Smooth muscle cell (in vitro differentiated cells): ENCODE data around the gene SLC12A2. TPM values are rescaled to one million over a fixed set of nuclear protein-coding genes. Genes with fewer than 3 reads are reported as not detected.

ENCODE experiments used
- DNase-seq: peaks from one replicate; lab custom pipeline; 2025; ENCODE audit not compliant: unreplicated experiment; lab: John Stamatoyannopoulos, UW
- H2AFZ ChIP-seq: fragments of 200-600 bp; sonication (generic); 2 replicates; pipeline ENCODE4 v1.6.0; 2016; ENCODE audit warnings: antibody characterized with exemption, low read depth, mild to moderate bottlenecking
- H3F3A ChIP-seq: fragments of 200-600 bp; sonication (generic); 2 replicates; pipeline ENCODE4 v1.6.0; 2017; ENCODE audit warnings: antibody characterized with exemption, low read depth
- H3K27ac ChIP-seq: fragments of 200-600 bp; sonication (generic); 2 replicates; pipeline ENCODE4 v1.5.1; 2016; ENCODE audit warnings: low read depth, mild to moderate bottlenecking
- H3K27me3 ChIP-seq: fragments of 200-600 bp; sonication (generic); 2 replicates; pipeline ENCODE4 v1.6.1; 2016; ENCODE audit warnings: low read depth, mild to moderate bottlenecking
- H3K36me3 ChIP-seq: fragments of 200-600 bp; sonication (generic); 2 replicates; pipeline ENCODE4 v1.5.1; 2016; ENCODE audit warnings: low read depth
- H3K4me1 ChIP-seq: fragments of 200-600 bp; sonication (generic); 2 replicates; pipeline ENCODE4 v1.5.1; 2016; ENCODE audit warnings: low read depth
- H3K4me2 ChIP-seq: fragments of 200-600 bp; sonication (generic); 2 replicates; pipeline ENCODE4 v1.6.0; 2016; ENCODE audit warnings: mild to moderate bottlenecking
- H3K4me3 ChIP-seq: fragments of 200-600 bp; sonication (generic); 2 replicates; pipeline ENCODE4 v1.5.1; 2016; ENCODE audit warnings: mild to moderate bottlenecking
- H3K79me2 ChIP-seq: fragments of 200-600 bp; sonication (generic); 2 replicates; pipeline ENCODE4 v1.6.0; 2016; ENCODE audit warnings: low read depth, mild to moderate bottlenecking
- H3K9ac ChIP-seq: fragments of 200-600 bp; sonication (generic); 2 replicates; pipeline ENCODE4 v1.6.0; 2016; ENCODE audit warnings: low read depth
- H3K9me3 ChIP-seq: fragments of 200-600 bp; sonication (generic); replicated peaks from 2 replicates; pipeline ENCODE4 v1.5.1; 2016; ENCODE audit warnings: low read depth
- H4K20me1 ChIP-seq: fragments of 200-600 bp; sonication (generic); 2 replicates; pipeline ENCODE4 v1.6.0; 2016; ENCODE audit warnings: low read depth
- CTCF ChIP-seq: fragments of 200-600 bp; sonication (generic); IDR thresholded peaks from 2 replicates; pipeline ENCODE4 v1.5.1; 2017; ENCODE audit warnings: borderline replicate concordance, mild to moderate bottlenecking, antibody characterized with exemption; ENCODE audit not compliant: insufficient read depth, poor library complexity, severe bottlenecking
- WGBS: methylation state at CpG from one replicate; pipeline ENCODE4 v1.1.7; 2016; ENCODE audit warnings: low lambda C conversion rate; 5-methylcytosine and 5-hydroxymethylcytosine counted together
- polyA plus RNA-seq: library from polyadenylated mRNA; unstranded; fragments of >200 nt; fragmentation: Nextera tagmentation; extraction: Ambion mirVana; gene quantifications from 2 replicates; pipeline ENCODE4 v1.2.1, GENCODE V29; 2016
- total RNA-seq: library from RNA; depleted of rRNA; stranded (reverse); fragments of >200 nt; gene quantifications from 2 replicates; pipeline ENCODE4 v1.2.3, GENCODE V29; 2014

The SLC12A2 gene
- total and polyA plus RNA-seq, 2 experiments from 2014 or later: 5.5 to 17.2 TPM

DNA sequence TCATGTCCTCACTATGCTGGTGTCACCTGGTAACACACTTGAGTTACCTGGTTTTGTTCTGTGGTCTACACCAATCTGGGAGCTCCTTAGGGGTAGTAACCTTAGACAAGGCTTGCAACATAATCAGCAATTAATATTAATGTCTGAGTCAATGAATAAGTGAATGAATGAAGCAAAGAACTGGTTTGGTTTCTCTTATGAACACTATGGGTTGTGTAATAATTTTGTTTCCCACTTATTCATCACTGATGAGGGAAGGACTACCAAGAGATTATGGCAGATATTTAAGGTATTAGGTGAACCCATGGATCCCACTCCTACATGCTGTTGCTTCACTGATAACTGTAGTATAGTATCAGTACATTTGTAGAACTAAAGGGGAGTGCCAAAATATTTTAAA, 116.0 kb downstream of the SLC12A2 start:
- H2AFZ ChIP-seq: no peak overlapping the region
- H3K27ac ChIP-seq: no peak overlapping the region
- H3F3A ChIP-seq: peaks cover 7% of the 10 kb centered on the region
- H4K20me1 ChIP-seq: no peaks in the 10 kb centered on the region
- no peak for DNase-seq
- peaks cover 7% of the 10 kb centered on the region for H3K27me3 ChIP-seq
- H3K4me2 ChIP-seq: no peak overlapping the region
- no peak overlapping the region for H3K4me3 ChIP-seq
- H3K9ac ChIP-seq: no peak overlapping the region
- no peaks in the 10 kb centered on the region for H3K9me3 ChIP-seq
- no peaks in the 10 kb centered on the region for H3K79me2 ChIP-seq
- no peaks in the 10 kb centered on the region for H3K36me3 ChIP-seq
- TF ChIP-seq CTCF: no peak
- H3K4me1 ChIP-seq: peaks cover 6% of the 10 kb centered on the region

DNA sequence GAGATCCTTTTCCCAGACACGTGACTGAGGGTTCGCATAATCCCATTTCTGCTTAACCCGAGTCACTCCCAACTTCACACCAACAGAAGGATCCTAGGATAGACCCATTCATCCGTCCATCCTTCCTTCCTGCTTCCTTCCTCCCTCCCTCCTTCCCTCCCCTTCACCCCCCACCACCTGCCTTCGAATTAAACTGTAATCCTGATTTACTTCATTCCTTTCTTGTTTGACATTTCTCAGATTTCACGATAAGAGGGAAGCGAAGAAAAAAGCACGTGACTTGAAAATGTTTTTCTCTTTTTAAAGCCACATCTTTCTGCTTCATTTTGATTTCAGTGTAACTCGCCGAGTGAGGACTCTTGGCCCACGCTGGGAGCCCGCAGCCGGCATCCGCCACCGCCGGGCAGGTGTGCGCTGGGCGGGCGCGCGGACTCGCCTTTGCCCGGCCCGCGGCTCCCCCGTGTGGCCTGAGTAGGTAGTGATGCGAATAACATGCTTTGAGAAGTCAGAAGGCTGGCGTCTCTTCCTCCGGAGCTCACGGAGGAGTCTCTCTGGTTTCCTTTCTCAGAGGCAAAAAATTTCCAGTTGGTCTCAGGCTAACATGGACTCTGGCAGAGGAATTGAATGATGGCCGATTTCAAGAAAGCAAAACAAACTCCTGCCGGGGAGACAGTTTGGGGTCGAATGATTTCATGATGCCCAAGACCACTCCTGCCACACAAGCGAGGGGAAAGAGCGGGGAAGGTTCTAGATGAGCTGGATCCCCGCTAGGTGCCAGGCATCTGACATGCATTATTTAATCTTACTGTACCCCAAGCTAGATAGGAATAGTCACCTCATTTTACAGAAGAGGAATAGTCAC, 117.7 kb downstream of the SLC12A2 start:
- Histone ChIP-seq H3K79me2 (no peaks in the 10 kb centered on the region), H3K27me3 (peaks cover 7% of the 10 kb centered on the region), H3K4me3 (peak overlapping the region; percentile 42), H3K9ac (no peak overlapping the region), H4K20me1 (no peaks in the 10 kb centered on the region), H3K4me2 (peak overlapping the region; percentile 81), H3K4me1 (peaks cover 6% of the 10 kb centered on the region), H3K36me3 (no peaks in the 10 kb centered on the region), H3K27ac (no peak overlapping the region), H3K9me3 (no peaks in the 10 kb centered on the region), H2AFZ (no peak overlapping the region), H3F3A (peaks cover 7% of the 10 kb centered on the region)
- DNase-seq: peak; percentile 25
- WGBS: 16% methylated on average over 36 of the region's 36 CpGs
- TF ChIP-seq CTCF: peak; percentile 91

DNA sequence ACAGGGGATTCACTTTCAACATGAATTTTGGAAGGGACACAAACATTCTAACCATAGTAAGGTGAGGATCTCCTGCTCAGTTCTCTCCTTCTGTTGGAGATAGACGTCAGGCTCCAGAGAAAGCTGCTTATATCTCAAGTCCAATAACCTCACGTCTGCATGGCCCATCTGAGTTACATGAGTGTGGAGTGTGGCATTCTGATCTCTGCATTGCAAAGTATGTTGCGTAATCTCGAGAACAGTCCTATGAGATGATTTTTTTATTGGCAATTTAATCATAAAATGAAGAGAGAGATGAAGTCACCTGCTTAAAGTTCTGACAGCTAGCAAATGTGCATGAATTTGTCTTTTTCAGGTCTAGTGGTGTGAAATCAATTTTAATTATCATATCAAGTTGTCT, 118.8 kb downstream of the SLC12A2 start:
- no peaks in the 10 kb centered on the region for H3K9me3 ChIP-seq
- H3K79me2 ChIP-seq: no peaks in the 10 kb centered on the region
- DNase-seq: no peak
- H3K27ac ChIP-seq: no peak overlapping the region
- H3K27me3 ChIP-seq: peaks cover 7% of the 10 kb centered on the region
- WGBS: 68% methylated on average over 4 of the region's 4 CpGs
- no peak overlapping the region for H3K4me3 ChIP-seq
- H3K9ac ChIP-seq: no peak overlapping the region
- H3K36me3 ChIP-seq: no peaks in the 10 kb centered on the region
- peaks cover 6% of the 10 kb centered on the region for H3K4me1 ChIP-seq
- TF ChIP-seq CTCF: no peak
- H3K4me2 ChIP-seq: no peak overlapping the region
- no peak overlapping the region for H2AFZ ChIP-seq
- H4K20me1 ChIP-seq: no peaks in the 10 kb centered on the region
- H3F3A ChIP-seq: peaks cover 7% of the 10 kb centered on the region

GRCh38 chr5:128208436-128208835, 124.9 kb downstream of the SLC12A2 start:
- Histone ChIP-seq H3K4me2 (no peak overlapping the region), H3K9me3 (no peaks in the 10 kb centered on the region), H3K27me3 (no peaks in the 10 kb centered on the region), H3K36me3 (no peaks in the 10 kb centered on the region), H3K4me1 (no peaks in the 10 kb centered on the region), H2AFZ (no peak overlapping the region), H3K27ac (no peak overlapping the region), H3K79me2 (no peaks in the 10 kb centered on the region), H3K4me3 (no peak overlapping the region), H3F3A (no peaks in the 10 kb centered on the region), H4K20me1 (no peaks in the 10 kb centered on the region), H3K9ac (no peak overlapping the region)
- DNase-seq: no peak
- TF ChIP-seq CTCF: no peak
